ENCODE data around the gene NMU. TPM values are rescaled to one million over a fixed set of nuclear protein-coding genes. Genes with fewer than 3 reads are reported as not detected.
"Not testable (repeated sequence)": the region's sequence is repeated elsewhere in the genome, so short reads cannot be mapped to it uniquely, and the experiment has no call there.

The NMU gene
- total RNA-seq, 2 donors from 2014 or later: 2.5 TPM; not detected in 1

DNA sequence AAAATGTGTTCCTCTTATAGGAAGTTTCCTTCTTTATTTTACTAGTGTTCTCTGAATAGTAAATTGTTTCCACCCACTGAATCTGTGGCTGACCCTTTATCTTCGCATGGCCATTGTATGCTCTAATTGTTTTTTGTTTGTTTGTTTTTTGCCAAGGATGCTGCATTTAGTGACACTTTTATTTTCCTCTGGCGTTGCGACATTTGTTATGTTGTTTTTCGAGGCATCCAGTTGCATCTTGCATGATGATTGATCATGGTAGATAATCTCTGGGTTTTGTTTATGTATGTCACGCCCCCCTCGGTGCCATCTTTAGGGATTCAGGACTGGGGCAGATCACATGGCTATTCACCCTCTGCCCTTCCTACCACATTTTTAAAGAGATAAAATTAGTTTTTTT lies 2.2 kb downstream of the NMU start:
- 67% methylated on average over 6 of the region's 6 CpGs for WGBS
- H3K4me1 ChIP-seq (replicated peaks): peaks cover 5% of the 10 kb centered on the region
- no peak overlapping the region for H3K27ac ChIP-seq
- no peak overlapping the region for H3K4me3 ChIP-seq
- TF ChIP-seq POLR2A (IDR thresholded peaks at IDR 0.05) (no peak), POLR2AphosphoS5 (IDR thresholded peaks at IDR 0.05) (no peak)
- TF ChIP-seq, protein P1, sequence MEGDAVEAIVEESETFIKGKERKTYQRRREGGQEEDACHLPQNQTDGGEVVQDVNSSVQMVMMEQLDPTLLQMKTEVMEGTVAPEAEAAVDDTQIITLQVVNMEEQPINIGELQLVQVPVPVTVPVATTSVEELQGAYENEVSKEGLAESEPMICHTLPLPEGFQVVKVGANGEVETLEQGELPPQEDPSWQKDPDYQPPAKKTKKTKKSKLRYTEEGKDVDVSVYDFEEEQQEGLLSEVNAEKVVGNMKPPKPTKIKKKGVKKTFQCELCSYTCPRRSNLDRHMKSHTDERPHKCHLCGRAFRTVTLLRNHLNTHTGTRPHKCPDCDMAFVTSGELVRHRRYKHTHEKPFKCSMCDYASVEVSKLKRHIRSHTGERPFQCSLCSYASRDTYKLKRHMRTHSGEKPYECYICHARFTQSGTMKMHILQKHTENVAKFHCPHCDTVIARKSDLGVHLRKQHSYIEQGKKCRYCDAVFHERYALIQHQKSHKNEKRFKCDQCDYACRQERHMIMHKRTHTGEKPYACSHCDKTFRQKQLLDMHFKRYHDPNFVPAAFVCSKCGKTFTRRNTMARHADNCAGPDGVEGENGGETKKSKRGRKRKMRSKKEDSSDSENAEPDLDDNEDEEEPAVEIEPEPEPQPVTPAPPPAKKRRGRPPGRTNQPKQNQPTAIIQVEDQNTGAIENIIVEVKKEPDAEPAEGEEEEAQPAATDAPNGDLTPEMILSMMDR (IDR thresholded peaks at IDR 0.05): no peak
- H3K9me3 ChIP-seq: no peaks in the 10 kb centered on the region
- no peak for DNase-seq (ENCODE audit: low spot score)
- peaks cover 2% of the 10 kb centered on the region for H3K27me3 ChIP-seq (replicated peaks; ENCODE audit: insufficient read depth)
- intact Hi-C loops (cut with DNase I): no loop called here
- H3K36me3 ChIP-seq: no peaks in the 10 kb centered on the region

DNA sequence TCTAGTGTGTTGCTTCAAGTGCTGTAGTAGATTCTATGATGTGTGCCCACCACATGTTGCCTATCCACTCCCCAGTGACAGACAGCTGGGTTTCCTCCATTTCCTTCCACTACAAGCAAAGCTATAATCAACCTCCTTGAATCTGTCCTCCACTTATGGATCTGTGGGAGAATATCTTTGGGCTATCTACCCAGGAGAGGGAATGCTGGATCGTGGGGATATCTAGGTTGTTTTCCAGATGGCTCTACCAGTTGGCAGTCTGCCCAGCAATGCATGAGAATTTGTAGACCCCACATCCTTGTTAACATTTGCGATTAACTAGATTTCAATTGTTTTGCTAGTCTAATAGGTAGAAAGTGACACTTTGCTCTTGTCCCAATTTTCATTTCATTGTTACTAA lies 10.3 kb downstream of the NMU start:
- H3K27me3 ChIP-seq (replicated peaks; ENCODE audit: insufficient read depth): no peaks in the 10 kb centered on the region
- WGBS: 60% methylated on average over 2 of the region's 2 CpGs
- H3K9me3 ChIP-seq: no peaks in the 10 kb centered on the region
- TF ChIP-seq POLR2A (IDR thresholded peaks at IDR 0.05) (no peak), POLR2AphosphoS5 (IDR thresholded peaks at IDR 0.05) (no peak)
- TF ChIP-seq, protein P1 (IDR thresholded peaks at IDR 0.05): no peak
- intact Hi-C loops (cut with DNase I): no loop called here
- no peak overlapping the region for H3K27ac ChIP-seq
- no peaks in the 10 kb centered on the region for H3K4me1 ChIP-seq (replicated peaks)
- DNase-seq (ENCODE audit: low spot score): no peak
- no peaks in the 10 kb centered on the region for H3K36me3 ChIP-seq
- H3K4me3 ChIP-seq: no peak overlapping the region

DNA sequence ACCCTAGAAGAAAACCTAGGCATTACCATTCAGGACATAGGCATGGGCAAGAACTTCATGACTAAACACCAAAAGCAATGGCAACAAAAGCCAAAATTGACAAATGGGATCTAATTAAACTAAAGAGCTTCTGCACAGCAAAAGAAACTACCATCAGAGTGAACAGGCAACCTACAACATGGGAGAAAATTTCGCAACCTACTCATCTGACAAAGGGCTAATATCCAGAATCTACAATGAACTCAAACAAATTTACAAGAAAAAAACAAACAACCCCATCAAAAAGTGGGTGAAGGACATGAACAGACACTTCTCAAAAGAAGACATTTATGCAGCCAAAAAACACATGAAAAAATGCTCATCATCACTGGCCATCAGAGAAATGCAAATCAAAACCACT lies 12.0 kb downstream of the NMU start:
- H3K9me3 ChIP-seq; H3K36me3 ChIP-seq; H3K4me1 ChIP-seq (replicated peaks); intact Hi-C loops (cut with DNase I); H3K27me3 ChIP-seq (replicated peaks; ENCODE audit: insufficient read depth); H3K27ac ChIP-seq; H3K4me3 ChIP-seq; DNase-seq (ENCODE audit: low spot score): not testable (repeated sequence)
- WGBS: 89% methylated on average over 1 of the region's 1 CpG

DNA sequence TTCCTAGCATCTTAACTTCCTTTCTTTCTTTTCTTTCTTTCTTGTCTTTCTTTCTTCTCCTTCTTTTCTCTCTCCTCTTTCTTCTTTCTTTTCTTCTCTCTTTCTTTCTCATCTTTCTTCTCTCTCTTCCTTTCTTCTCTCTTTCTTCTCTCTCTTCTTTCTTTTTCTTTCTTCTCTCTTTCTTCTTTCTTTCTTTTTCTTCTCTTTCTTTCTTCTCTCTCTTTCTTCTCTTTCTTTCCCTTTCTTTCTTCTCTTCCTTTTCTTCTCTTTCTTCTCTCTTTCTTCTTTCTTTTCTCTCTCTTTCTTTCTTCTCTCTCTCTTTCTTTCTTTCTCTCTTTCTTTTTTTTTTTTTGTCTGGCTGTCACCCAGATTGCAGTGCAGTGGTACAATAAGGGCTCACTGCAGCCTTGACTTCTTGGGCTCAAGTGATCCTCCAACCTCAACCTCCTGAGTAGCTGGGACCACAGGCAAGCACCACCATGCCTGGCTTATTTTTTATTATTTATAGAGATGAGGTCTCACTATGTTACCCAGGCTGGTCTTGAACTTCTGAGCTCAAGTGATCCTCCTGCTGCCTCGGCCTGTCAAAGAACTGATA lies 17.5 kb downstream of the NMU start:
- TF ChIP-seq POLR2A (IDR thresholded peaks at IDR 0.05) (no peak), POLR2AphosphoS5 (IDR thresholded peaks at IDR 0.05) (no peak)
- TF ChIP-seq, protein P1 (IDR thresholded peaks at IDR 0.05): no peak
- Histone ChIP-seq H3K9me3 (no peaks in the 10 kb centered on the region), H3K27ac (no peak overlapping the region), H3K4me1 (replicated peaks) (no peaks in the 10 kb centered on the region), H3K27me3 (replicated peaks; ENCODE audit: insufficient read depth) (no peaks in the 10 kb centered on the region), H3K36me3 (no peaks in the 10 kb centered on the region), H3K4me3 (no peak overlapping the region)
- intact Hi-C loops (cut with DNase I): no loop called here
- WGBS: 93% methylated on average over 1 of the region's 1 CpG
- no peak for DNase-seq (ENCODE audit: low spot score)

DNA sequence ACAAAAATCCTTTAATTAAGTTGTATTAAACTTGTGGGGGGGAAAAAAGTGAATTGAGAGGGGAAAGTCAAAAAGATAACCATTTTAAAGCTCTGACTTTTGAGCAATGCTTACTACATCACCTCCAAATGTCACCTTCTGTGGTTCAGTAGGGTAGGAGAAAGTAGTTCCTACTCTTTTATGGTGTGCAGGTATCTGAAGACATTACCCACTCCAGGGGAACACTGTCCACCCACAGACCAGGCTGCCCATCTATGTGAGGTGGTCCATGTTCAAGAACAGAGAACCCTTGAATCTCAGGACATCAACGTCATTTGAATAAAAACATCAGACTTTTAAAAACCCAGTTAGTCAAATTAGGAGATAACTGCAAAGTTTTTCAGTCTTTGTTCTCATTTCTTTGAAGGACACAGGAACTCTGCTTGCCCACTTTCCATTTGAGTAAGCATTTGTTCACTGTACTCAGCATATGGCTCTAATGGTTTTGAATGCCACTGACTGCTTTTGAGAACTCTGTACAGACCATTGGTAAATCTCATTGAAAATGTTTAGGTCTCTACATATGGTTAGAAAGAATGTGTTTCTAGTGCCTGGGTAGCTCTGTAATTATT lies 18.4 kb downstream of the NMU start:
- H3K4me3 ChIP-seq: no peak overlapping the region
- no peak overlapping the region for H3K27ac ChIP-seq
- intact Hi-C loops (cut with DNase I): no loop called here
- no peak for TF ChIP-seq POLR2A (IDR thresholded peaks at IDR 0.05)
- TF ChIP-seq POLR2AphosphoS5 (IDR thresholded peaks at IDR 0.05): no peak
- H3K27me3 ChIP-seq (replicated peaks; ENCODE audit: insufficient read depth): no peaks in the 10 kb centered on the region
- WGBS: 95% methylated on average over 1 of the region's 1 CpG
- no peak for DNase-seq (ENCODE audit: low spot score)
- H3K9me3 ChIP-seq: no peaks in the 10 kb centered on the region
- no peaks in the 10 kb centered on the region for H3K4me1 ChIP-seq (replicated peaks)
- no peaks in the 10 kb centered on the region for H3K36me3 ChIP-seq

DNA sequence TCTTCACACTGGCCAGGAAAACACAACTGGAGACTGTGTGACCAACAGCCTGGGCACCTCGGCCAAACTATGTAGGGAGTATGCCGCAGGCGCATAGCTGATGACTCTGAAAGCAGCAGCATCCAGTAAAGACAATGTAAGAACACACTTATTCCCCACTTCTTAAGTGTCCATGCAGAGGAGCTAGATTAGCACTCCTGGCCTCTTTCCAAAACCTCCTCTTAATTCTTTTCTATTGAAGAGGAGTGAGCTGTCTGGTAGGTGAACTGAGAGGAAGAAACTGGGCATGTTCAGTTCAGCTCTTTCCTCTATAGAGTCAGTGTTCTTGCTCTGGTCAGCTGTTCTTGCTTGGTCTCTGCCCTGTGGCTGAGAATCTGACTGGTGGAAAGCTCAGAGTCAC lies 21.1 kb downstream of the NMU start:
- Histone ChIP-seq H3K4me3 (no peak overlapping the region), H3K9me3 (no peaks in the 10 kb centered on the region), H3K27me3 (replicated peaks; ENCODE audit: insufficient read depth) (no peaks in the 10 kb centered on the region), H3K27ac (no peak overlapping the region), H3K36me3 (no peaks in the 10 kb centered on the region), H3K4me1 (replicated peaks) (no peaks in the 10 kb centered on the region)
- DNase-seq (ENCODE audit: low spot score): no peak
- WGBS: 96% methylated on average over 3 of the region's 3 CpGs
- TF ChIP-seq POLR2AphosphoS5 (IDR thresholded peaks at IDR 0.05) (no peak), POLR2A (IDR thresholded peaks at IDR 0.05) (no peak)
- TF ChIP-seq, protein P1 (IDR thresholded peaks at IDR 0.05): no peak
- intact Hi-C loops (cut with DNase I): no loop called here
